HCT116 (cell line): ENCODE results near the gene SPOP. TPM values are rescaled to one million over a fixed set of nuclear protein-coding genes. Genes with fewer than 3 reads are reported as not detected.

Experiments
- ATAC-seq: fragments of 200-7000 bp; cut with Tn5 transposase; 2 replicates; pipeline ENCODE4 v1.9.1; 2020; ENCODE audit warnings: mild to moderate bottlenecking, moderate library complexity
- BruUV-seq: library from RNA; stranded (reverse); fragments of 400-500 nt; replicated peaks from 2 replicates; lab custom pipeline; 2021; lab: Mats Ljungman, UMichigan
- CTCF ChIA-PET: fragments of 300-600 bp; sonication (Branson Sonifier 250); formaldehyde crosslinking; loops from one replicate; lab custom pipeline; 2021; ENCODE audit warnings: antibody characterized with exemption; lab: Charles Lee
- POLR2A ChIA-PET: fragments of 300-600, 350-600 bp; sonication (Branson Sonifier 250); formaldehyde crosslinking; loops from one replicate; lab custom pipeline; 2021; ENCODE audit warnings: antibody characterized with exemption; lab: Charles Lee
- RAD21 ChIA-PET, 2 experiments: fragments of 300-600 bp; sonication (Branson Sonifier 250); formaldehyde crosslinking; loops; one replicate each; lab custom pipeline; 2023; ENCODE audit warnings: low total read pairs in 2 of 2; ENCODE audit not compliant: uncharacterized antibody in 2 of 2, unreplicated experiment in 2 of 2, low non-redundant PET in 1 of 2; lab: Charles Lee
- DNase-seq: peaks from one replicate; pipeline ENCODE4 v3.0.0-alpha.2; 2010; ENCODE audit warnings: low read depth, low spot score
- H2AFZ ChIP-seq: fragments of 200-600 bp; shearing (Covaris generic), sonication (generic); 2 replicates; pipeline ENCODE4 v1.6.1; 2017; ENCODE audit warnings: low read depth, mixed run types, mixed read lengths, antibody characterized with exemption, low read length; ENCODE audit not compliant: poor library complexity, severe bottlenecking
- H3K27ac ChIP-seq: 2 replicates; pipeline ENCODE4 v1.5.1; 2012; ENCODE audit warnings: low read depth, low read length
- H3K27me3 ChIP-seq: fragments of 200-600 bp; sonication (generic); 2 replicates; pipeline ENCODE4 v1.6.1; 2016; ENCODE audit warnings: mixed run types, low read length, mixed read lengths; ENCODE audit not compliant: insufficient read depth
- H3K36me3 ChIP-seq, 2 experiments: fragments of 200-500 bp in 1 of 2; fragments of 200-600 bp in 1 of 2; sonication (Bioruptor generic) in 1 of 2; sonication (generic) in 1 of 2; 2 replicates each; pipeline versions ENCODE4 v1.5.1 to v1.6.1; 2014 to 2016; ENCODE audit warnings: low read length in 2 of 2, inconsistent platforms in 1 of 2, mixed read lengths in 1 of 2, mixed run types in 1 of 2; ENCODE audit not compliant: insufficient read depth in 2 of 2, control insufficient read depth in 1 of 2
- H3K4me1 ChIP-seq, 2 experiments: fragments of 200-600 bp in 1 of 2; sonication (generic) in 1 of 2; 2 replicates each; pipeline versions ENCODE4 v1.5.1 to v1.6.1; 2012 to 2017; ENCODE audit warnings: low read length in 2 of 2, inconsistent platforms in 1 of 2, mild to moderate bottlenecking in 1 of 2, mixed read lengths in 1 of 2, mixed run types in 1 of 2, moderate library complexity in 1 of 2; ENCODE audit not compliant: insufficient read depth in 2 of 2, control insufficient read depth in 1 of 2
- H3K4me2 ChIP-seq: fragments of 200-600 bp; sonication (generic); 2 replicates; pipeline ENCODE4 v1.6.1; 2017; ENCODE audit warnings: mixed run types, low read length, mixed read lengths
- H3K4me3 ChIP-seq, 2 experiments: fragments of 200-600 bp in 1 of 2; sonication (generic) in 1 of 2; replicated peaks in 1 of 2; 2 replicates each; pipeline ENCODE4 v1.5.1; 2011 to 2016; ENCODE audit warnings: low read length in 2 of 2, control low read depth in 1 of 2, low read depth in 1 of 2, mild to moderate bottlenecking in 1 of 2, mixed read lengths in 1 of 2, mixed run types in 1 of 2
- H3K79me2 ChIP-seq: fragments of 200-600 bp; sonication (generic); 2 replicates; pipeline ENCODE4 v1.6.1; 2017; ENCODE audit warnings: mild to moderate bottlenecking, mixed run types, low read length, moderate library complexity, mixed read lengths; ENCODE audit not compliant: insufficient read depth
- H3K9ac ChIP-seq: fragments of 200-600 bp; sonication (generic); 2 replicates; pipeline ENCODE4 v1.6.1; 2016; ENCODE audit warnings: low read length, mixed read lengths
- H3K9me2 ChIP-seq: fragments of 200-600 bp; sonication (generic), shearing (Covaris generic); 2 replicates; pipeline ENCODE4 v1.6.1; 2017; ENCODE audit warnings: mixed run types, mild to moderate bottlenecking, moderate library complexity; ENCODE audit not compliant: insufficient read depth
- H3K9me3 ChIP-seq, 2 experiments: fragments of 200-500 bp in 1 of 2; fragments of 200-600 bp in 1 of 2; sonication (Bioruptor generic) in 1 of 2; sonication (generic) in 1 of 2; 2 replicates each; pipeline ENCODE4 v1.6.1; 2014 to 2017; ENCODE audit warnings: low read length in 2 of 2, mixed read lengths in 2 of 2, inconsistent platforms in 1 of 2, low read depth in 1 of 2, mild to moderate bottlenecking in 1 of 2, mixed run types in 1 of 2, moderate library complexity in 1 of 2; ENCODE audit not compliant: control insufficient read depth in 1 of 2, insufficient read depth in 1 of 2
- H4K20me1 ChIP-seq: fragments of 200-600 bp; sonication (generic), shearing (Covaris generic); 2 replicates; pipeline ENCODE4 v1.6.1; 2017; ENCODE audit warnings: mixed run types, mild to moderate bottlenecking, moderate library complexity; ENCODE audit not compliant: insufficient read depth
- EGR1 ChIP-seq: IDR thresholded peaks from 2 replicates; pipeline ENCODE4 v1.6.1; 2012; ENCODE audit warnings: low read depth
- POLR2AphosphoS5 ChIP-seq: IDR thresholded peaks from 2 replicates; pipeline ENCODE4 v1.6.1; 2011; ENCODE audit warnings: mild to moderate bottlenecking, low read depth, low read length, moderate library complexity
- RAD21 ChIP-seq: IDR thresholded peaks from 2 replicates; pipeline ENCODE4 v1.6.1; 2012; ENCODE audit warnings: low read depth, mild to moderate bottlenecking
- SP1 ChIP-seq: IDR thresholded peaks from 2 replicates; pipeline ENCODE4 v1.6.1; 2012; ENCODE audit warnings: low read depth
- SRF ChIP-seq: IDR thresholded peaks from 2 replicates; pipeline ENCODE4 v1.6.1; 2012; ENCODE audit warnings: low read depth
- ZNF274 ChIP-seq: fragments of 200-500 bp; sonication (Bioruptor generic); IDR thresholded peaks from 2 replicates; pipeline ENCODE4 v1.6.1; 2014; ENCODE audit warnings: mild to moderate bottlenecking, low read depth, low read length, inconsistent platforms
- intact Hi-C: fragments of 100-400 bp; cut with micrococcal nuclease; formaldehyde crosslinking; loops from 2 replicates; pipeline ENCODE4 v1.10.0; 2022
- total RNA-seq: library from RNA; stranded (reverse); gene quantifications from one replicate; pipeline ENCODE4 v1.2.1, GENCODE V29; 2021; ENCODE audit not compliant: unreplicated experiment
- TF ChIP-seq, protein P1 (sequence below): IDR thresholded peaks from 2 replicates; pipeline ENCODE4 v1.6.1; 2012; ENCODE audit warnings: low read depth

Gene SPOP
- total RNA-seq, 1 experiment from 2014 or later: 85.1 TPM

DNA sequence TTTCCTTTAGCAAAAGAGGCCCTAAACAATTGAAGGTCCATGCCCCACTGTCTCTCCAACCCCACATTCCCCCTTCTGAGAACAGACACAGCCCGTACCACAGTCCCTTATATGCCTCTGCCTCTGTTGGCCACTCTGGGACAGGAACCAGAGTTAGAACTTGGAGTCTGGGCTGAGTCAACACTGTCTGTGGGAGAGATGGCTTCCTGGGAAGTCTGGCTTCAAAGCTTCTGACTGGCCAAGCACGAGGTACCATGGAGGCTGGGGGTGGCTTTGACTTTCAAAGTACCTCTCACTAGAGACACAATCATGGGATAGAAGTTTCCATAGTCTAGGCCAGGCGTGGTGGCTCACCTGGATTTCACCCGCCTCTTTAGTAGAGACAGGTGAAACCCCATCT is 14.9 kb upstream of the SPOP start:
- Histone ChIP-seq H3K36me3 (no peaks in the 10 kb centered on the region), H3K4me3 (no peak overlapping the region), H3K9me2 (no peaks in the 10 kb centered on the region), H2AFZ (no peak overlapping the region), H3K79me2 (no peaks in the 10 kb centered on the region), H4K20me1 (no peaks in the 10 kb centered on the region), H3K27me3 (no peaks in the 10 kb centered on the region), H3K4me1 (no peaks in the 10 kb centered on the region), H3K9me3 (no peaks in the 10 kb centered on the region), H3K4me2 (no peak overlapping the region), H3K9ac (no peak overlapping the region), H3K27ac (no peak overlapping the region)
- DNase-seq: no peak
- BruUV-seq: no TSS peak
- ChIA-PET CTCF (interaction anchor here (5.0 to 9.3 kb wide), 2 partner anchors 122 to 125 kb away, joined by 39 to 92 read pairs; no protein-coding TSS in a partner anchor), RAD21 (no interaction called here), POLR2A (interaction anchor here (0.6 kb wide), 1 partner anchor 23 kb away, joined by 4 read pairs; no protein-coding TSS in a partner anchor)
- no peak for TF ChIP-seq SP1
- TF ChIP-seq EGR1: no peak
- no peak for TF ChIP-seq RAD21
- TF ChIP-seq SRF: no peak
- TF ChIP-seq, protein P1, sequence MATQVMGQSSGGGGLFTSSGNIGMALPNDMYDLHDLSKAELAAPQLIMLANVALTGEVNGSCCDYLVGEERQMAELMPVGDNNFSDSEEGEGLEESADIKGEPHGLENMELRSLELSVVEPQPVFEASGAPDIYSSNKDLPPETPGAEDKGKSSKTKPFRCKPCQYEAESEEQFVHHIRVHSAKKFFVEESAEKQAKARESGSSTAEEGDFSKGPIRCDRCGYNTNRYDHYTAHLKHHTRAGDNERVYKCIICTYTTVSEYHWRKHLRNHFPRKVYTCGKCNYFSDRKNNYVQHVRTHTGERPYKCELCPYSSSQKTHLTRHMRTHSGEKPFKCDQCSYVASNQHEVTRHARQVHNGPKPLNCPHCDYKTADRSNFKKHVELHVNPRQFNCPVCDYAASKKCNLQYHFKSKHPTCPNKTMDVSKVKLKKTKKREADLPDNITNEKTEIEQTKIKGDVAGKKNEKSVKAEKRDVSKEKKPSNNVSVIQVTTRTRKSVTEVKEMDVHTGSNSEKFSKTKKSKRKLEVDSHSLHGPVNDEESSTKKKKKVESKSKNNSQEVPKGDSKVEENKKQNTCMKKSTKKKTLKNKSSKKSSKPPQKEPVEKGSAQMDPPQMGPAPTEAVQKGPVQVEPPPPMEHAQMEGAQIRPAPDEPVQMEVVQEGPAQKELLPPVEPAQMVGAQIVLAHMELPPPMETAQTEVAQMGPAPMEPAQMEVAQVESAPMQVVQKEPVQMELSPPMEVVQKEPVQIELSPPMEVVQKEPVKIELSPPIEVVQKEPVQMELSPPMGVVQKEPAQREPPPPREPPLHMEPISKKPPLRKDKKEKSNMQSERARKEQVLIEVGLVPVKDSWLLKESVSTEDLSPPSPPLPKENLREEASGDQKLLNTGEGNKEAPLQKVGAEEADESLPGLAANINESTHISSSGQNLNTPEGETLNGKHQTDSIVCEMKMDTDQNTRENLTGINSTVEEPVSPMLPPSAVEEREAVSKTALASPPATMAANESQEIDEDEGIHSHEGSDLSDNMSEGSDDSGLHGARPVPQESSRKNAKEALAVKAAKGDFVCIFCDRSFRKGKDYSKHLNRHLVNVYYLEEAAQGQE: no peak
- TF ChIP-seq POLR2AphosphoS5: no peak
- TF ChIP-seq ZNF274: no peak
- intact Hi-C loops: no loop called here
- no peak for ATAC-seq
